Mammary epithelial cell (primary cell): Measurements from ENCODE around the gene ITGA8.

Source experiments
- EZH2 ChIP-seq: IDR thresholded peaks from 2 replicates; pipeline ENCODE4 v1.6.1; 2012; ENCODE audit warnings: low read length, inconsistent platforms, borderline replicate concordance
- TF ChIP-seq, protein P1 (sequence below), 2 donors: IDR thresholded peaks in 1 of 2; conservative IDR thresholded peaks in 1 of 2; 2 replicates each; pipeline ENCODE4 v1.5.1; 2011 to 2012; ENCODE audit warnings: inconsistent platforms in 2 of 2, low read length in 2 of 2, mild to moderate bottlenecking in 2 of 2, control low read depth in 1 of 2, low read depth in 1 of 2; ENCODE audit not compliant: insufficient read depth in 1 of 2; ENCODE audit errors: extremely low read depth in 1 of 2

DNA sequence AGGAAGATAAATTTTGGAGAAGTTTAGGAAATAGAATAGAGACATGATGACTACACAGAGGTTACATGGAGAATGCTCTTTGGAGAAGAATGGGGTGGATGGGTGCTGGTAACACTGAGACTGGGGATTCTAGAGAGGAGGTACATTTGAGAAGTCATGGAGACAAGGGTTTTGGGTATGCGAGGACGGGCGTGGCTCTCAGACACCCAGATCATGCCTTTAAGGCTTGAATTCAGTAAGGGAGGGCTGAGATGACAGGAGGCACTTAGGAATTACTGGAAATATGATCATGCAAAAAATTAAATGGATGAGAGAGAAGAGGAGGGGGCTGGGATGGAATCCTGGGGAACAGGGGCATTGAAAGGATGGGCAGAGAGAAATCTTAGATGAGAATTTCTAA is 168.8 kb downstream of the ITGA8 start:
- TF ChIP-seq, protein P1, sequence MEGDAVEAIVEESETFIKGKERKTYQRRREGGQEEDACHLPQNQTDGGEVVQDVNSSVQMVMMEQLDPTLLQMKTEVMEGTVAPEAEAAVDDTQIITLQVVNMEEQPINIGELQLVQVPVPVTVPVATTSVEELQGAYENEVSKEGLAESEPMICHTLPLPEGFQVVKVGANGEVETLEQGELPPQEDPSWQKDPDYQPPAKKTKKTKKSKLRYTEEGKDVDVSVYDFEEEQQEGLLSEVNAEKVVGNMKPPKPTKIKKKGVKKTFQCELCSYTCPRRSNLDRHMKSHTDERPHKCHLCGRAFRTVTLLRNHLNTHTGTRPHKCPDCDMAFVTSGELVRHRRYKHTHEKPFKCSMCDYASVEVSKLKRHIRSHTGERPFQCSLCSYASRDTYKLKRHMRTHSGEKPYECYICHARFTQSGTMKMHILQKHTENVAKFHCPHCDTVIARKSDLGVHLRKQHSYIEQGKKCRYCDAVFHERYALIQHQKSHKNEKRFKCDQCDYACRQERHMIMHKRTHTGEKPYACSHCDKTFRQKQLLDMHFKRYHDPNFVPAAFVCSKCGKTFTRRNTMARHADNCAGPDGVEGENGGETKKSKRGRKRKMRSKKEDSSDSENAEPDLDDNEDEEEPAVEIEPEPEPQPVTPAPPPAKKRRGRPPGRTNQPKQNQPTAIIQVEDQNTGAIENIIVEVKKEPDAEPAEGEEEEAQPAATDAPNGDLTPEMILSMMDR (conservative IDR thresholded peaks at IDR 0.05 in 1 of 2, IDR thresholded peaks at IDR 0.05 in 1 of 2; ENCODE audit: extremely low read depth in 1 of 2, insufficient read depth in 1 of 2, low read depth in 1 of 2, low read length in 2 of 2) = no peak
- TF ChIP-seq EZH2 = no peak
